Smooth muscle cell (in vitro differentiated cells): ENCODE measurements around the gene CDK11A. TPM values are rescaled to one million over a fixed set of nuclear protein-coding genes. Genes with fewer than 3 reads are reported as not detected.

Source experiments
- DNase-seq: peaks from one replicate; lab custom pipeline; 2025; ENCODE audit not compliant: unreplicated experiment; lab: John Stamatoyannopoulos, UW
- H2AFZ ChIP-seq: fragments of 200-600 bp; sonication (generic); 2 replicates; pipeline ENCODE4 v1.6.0; 2016; ENCODE audit warnings: antibody characterized with exemption, low read depth, mild to moderate bottlenecking
- H3F3A ChIP-seq: fragments of 200-600 bp; sonication (generic); 2 replicates; pipeline ENCODE4 v1.6.0; 2017; ENCODE audit warnings: antibody characterized with exemption, low read depth
- H3K27ac ChIP-seq: fragments of 200-600 bp; sonication (generic); 2 replicates; pipeline ENCODE4 v1.5.1; 2016; ENCODE audit warnings: low read depth, mild to moderate bottlenecking
- H3K27me3 ChIP-seq: fragments of 200-600 bp; sonication (generic); 2 replicates; pipeline ENCODE4 v1.6.1; 2016; ENCODE audit warnings: low read depth, mild to moderate bottlenecking
- H3K36me3 ChIP-seq: fragments of 200-600 bp; sonication (generic); 2 replicates; pipeline ENCODE4 v1.5.1; 2016; ENCODE audit warnings: low read depth
- H3K4me1 ChIP-seq: fragments of 200-600 bp; sonication (generic); 2 replicates; pipeline ENCODE4 v1.5.1; 2016; ENCODE audit warnings: low read depth
- H3K4me2 ChIP-seq: fragments of 200-600 bp; sonication (generic); 2 replicates; pipeline ENCODE4 v1.6.0; 2016; ENCODE audit warnings: mild to moderate bottlenecking
- H3K4me3 ChIP-seq: fragments of 200-600 bp; sonication (generic); 2 replicates; pipeline ENCODE4 v1.5.1; 2016; ENCODE audit warnings: mild to moderate bottlenecking
- H3K79me2 ChIP-seq: fragments of 200-600 bp; sonication (generic); 2 replicates; pipeline ENCODE4 v1.6.0; 2016; ENCODE audit warnings: low read depth, mild to moderate bottlenecking
- H3K9ac ChIP-seq: fragments of 200-600 bp; sonication (generic); 2 replicates; pipeline ENCODE4 v1.6.0; 2016; ENCODE audit warnings: low read depth
- H3K9me3 ChIP-seq: fragments of 200-600 bp; sonication (generic); replicated peaks from 2 replicates; pipeline ENCODE4 v1.5.1; 2016; ENCODE audit warnings: low read depth
- H4K20me1 ChIP-seq: fragments of 200-600 bp; sonication (generic); 2 replicates; pipeline ENCODE4 v1.6.0; 2016; ENCODE audit warnings: low read depth
- WGBS: methylation state at CpG from one replicate; pipeline ENCODE4 v1.1.7; 2016; ENCODE audit warnings: low lambda C conversion rate; 5-methylcytosine and 5-hydroxymethylcytosine counted together
- polyA plus RNA-seq: library from polyadenylated mRNA; unstranded; fragments of >200 nt; fragmentation: Nextera tagmentation; extraction: Ambion mirVana; gene quantifications from 2 replicates; pipeline ENCODE4 v1.2.1, GENCODE V29; 2016
- total RNA-seq: library from RNA; depleted of rRNA; stranded (reverse); fragments of >200 nt; gene quantifications from 2 replicates; pipeline ENCODE4 v1.2.3, GENCODE V29; 2014
- TF ChIP-seq, protein P1 (sequence below): fragments of 200-600 bp; sonication (generic); IDR thresholded peaks from 2 replicates; pipeline ENCODE4 v1.5.1; 2017; ENCODE audit warnings: borderline replicate concordance, mild to moderate bottlenecking, antibody characterized with exemption; ENCODE audit not compliant: insufficient read depth, poor library complexity, severe bottlenecking

The CDK11A gene
- total and polyA plus RNA-seq, 2 experiments from 2014 or later = 19.8 to 20.9 TPM

DNA sequence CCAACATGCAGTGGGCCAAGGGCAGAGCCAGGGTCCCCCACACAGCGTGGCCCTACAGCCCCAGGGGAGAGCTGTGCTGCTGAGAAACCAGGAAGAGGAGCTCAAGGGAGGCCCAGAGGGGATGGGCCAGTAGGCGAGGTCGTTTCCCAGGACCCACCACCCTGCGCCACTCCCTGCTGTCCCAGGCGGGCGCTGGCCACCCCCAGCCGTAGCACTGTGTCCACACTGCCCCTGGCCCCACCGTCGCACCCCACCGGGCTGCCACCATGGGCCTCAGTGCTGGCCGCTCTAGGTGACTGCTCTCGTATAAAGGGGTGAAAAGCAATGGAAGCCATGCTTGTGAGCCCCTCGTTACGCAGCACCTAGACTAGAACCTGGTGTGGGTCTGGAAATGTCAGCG is 31.7 kb upstream of the CDK11A start:
- TF ChIP-seq, protein P1, sequence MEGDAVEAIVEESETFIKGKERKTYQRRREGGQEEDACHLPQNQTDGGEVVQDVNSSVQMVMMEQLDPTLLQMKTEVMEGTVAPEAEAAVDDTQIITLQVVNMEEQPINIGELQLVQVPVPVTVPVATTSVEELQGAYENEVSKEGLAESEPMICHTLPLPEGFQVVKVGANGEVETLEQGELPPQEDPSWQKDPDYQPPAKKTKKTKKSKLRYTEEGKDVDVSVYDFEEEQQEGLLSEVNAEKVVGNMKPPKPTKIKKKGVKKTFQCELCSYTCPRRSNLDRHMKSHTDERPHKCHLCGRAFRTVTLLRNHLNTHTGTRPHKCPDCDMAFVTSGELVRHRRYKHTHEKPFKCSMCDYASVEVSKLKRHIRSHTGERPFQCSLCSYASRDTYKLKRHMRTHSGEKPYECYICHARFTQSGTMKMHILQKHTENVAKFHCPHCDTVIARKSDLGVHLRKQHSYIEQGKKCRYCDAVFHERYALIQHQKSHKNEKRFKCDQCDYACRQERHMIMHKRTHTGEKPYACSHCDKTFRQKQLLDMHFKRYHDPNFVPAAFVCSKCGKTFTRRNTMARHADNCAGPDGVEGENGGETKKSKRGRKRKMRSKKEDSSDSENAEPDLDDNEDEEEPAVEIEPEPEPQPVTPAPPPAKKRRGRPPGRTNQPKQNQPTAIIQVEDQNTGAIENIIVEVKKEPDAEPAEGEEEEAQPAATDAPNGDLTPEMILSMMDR = no peak
- Histone ChIP-seq H3K9ac (no peak overlapping the region), H2AFZ (no peak overlapping the region), H3K4me2 (no peak overlapping the region), H4K20me1 (peaks cover 32% of the 10 kb centered on the region), H3K4me1 (no peaks in the 10 kb centered on the region), H3K79me2 (no peaks in the 10 kb centered on the region), H3K9me3 (no peaks in the 10 kb centered on the region), H3F3A (no peaks in the 10 kb centered on the region), H3K4me3 (no peak overlapping the region), H3K27ac (no peak overlapping the region), H3K36me3 (no peaks in the 10 kb centered on the region), H3K27me3 (no peaks in the 10 kb centered on the region)
- 98% methylated on average over 14 of the region's 15 CpGs for WGBS
- DNase-seq = no peak

DNA sequence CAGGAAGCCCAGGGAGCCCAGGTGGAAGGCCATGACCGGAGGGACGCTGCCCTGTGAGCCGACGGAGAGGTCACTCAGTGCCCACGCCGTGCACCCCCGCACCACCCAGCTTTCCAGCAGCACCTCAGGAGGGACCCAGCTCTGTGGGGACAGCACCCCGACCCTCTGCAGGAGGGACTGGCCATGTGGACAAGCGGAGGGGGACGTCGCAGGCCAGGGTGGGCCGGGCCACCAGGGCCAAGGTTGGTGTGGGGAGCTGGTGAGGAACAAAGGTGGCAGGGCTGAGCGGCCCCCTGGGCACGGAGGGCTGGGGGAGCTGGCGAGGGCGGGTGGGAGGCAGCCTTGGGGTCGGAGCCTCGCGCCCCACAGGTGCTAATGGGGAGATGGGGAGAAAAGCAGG is 31.3 kb upstream of the CDK11A start:
- no peak overlapping the region for H3K27ac ChIP-seq
- no peaks in the 10 kb centered on the region for H3K9me3 ChIP-seq
- H3K36me3 ChIP-seq = no peaks in the 10 kb centered on the region
- H4K20me1 ChIP-seq = peaks cover 28% of the 10 kb centered on the region
- H3K27me3 ChIP-seq = no peaks in the 10 kb centered on the region
- no peaks in the 10 kb centered on the region for H3K79me2 ChIP-seq
- 94% methylated on average over 13 of the region's 19 CpGs for WGBS
- H3K4me1 ChIP-seq = no peaks in the 10 kb centered on the region
- TF ChIP-seq, protein P1 = no peak
- H3K9ac ChIP-seq = no peak overlapping the region
- no peaks in the 10 kb centered on the region for H3F3A ChIP-seq
- no peak overlapping the region for H3K4me2 ChIP-seq
- DNase-seq = no peak
- H3K4me3 ChIP-seq = no peak overlapping the region
- H2AFZ ChIP-seq = no peak overlapping the region

DNA sequence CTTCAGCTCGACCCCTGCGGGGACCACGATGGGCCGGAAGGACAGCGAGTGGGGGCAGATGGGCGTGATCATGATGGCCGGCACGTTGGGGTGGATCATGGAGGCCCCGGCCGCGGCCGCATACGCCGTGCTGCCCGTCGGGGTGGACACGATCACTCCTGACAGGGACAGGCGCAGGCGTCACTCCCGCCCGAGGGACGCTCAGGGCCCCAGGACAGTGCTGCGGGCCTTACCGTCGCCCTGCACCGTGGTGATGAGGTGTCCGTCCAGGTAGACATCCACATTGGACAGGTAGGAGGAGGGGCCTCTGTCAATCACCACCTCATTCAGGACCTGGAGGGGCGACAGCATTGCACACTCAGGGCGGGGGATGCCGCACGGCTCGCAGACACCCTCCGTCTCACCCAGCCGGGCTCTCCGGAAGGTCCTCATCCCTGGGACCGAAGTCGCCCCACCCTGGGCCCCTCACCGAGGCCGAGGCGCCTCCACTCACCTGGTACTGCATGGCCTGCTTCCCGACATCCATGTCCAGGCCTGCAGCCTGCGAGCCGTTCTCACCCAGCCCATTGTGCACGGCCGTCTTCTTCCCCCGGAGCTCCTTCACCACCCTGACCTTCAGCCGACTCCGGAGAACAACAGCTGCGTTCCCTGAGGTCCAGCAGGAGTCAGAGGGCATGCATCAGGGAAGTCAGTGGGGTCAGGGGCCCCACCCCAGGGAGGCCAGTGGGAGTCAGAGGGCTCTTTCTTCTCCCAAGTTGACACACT is 30.1 kb upstream of the CDK11A start:
- peaks cover 18% of the 10 kb centered on the region for H4K20me1 ChIP-seq
- no peaks in the 10 kb centered on the region for H3K27me3 ChIP-seq
- TF ChIP-seq, protein P1 = no peak
- H3K79me2 ChIP-seq = no peaks in the 10 kb centered on the region
- 97% methylated on average over 40 of the region's 49 CpGs for whole genome bisulfite sequencing
- no peaks in the 10 kb centered on the region for H3K4me1 ChIP-seq
- H3K9ac ChIP-seq = no peak overlapping the region
- H2AFZ ChIP-seq = no peak overlapping the region
- no peak overlapping the region for H3K4me2 ChIP-seq
- H3K9me3 ChIP-seq = no peaks in the 10 kb centered on the region
- no peak overlapping the region for H3K4me3 ChIP-seq
- no peaks in the 10 kb centered on the region for H3F3A ChIP-seq
- H3K27ac ChIP-seq = no peak overlapping the region
- no peaks in the 10 kb centered on the region for H3K36me3 ChIP-seq
- DNase-seq = no peak

DNA sequence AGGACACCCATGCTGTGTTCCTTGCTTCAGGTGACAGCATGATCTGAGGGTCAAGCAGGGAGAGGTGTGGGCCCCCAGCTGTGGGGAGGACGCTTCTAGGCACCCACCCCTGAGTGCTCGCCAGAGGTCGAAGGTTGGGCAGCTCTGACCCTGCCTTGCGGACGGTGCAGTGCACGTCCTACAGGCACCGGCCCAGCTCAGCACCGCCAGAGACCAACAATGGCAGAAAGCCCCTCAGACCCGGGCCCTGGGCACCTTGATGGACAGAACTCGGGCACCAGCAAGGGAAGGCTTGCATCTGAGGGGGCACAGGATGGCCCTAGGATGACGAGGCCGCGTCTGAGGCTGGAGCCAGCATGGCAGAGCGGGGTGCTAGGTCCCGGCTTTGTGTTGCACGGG is 29.4 kb upstream of the CDK11A start:
- no peaks in the 10 kb centered on the region for H3F3A ChIP-seq
- no peak overlapping the region for H3K9ac ChIP-seq
- TF ChIP-seq, protein P1 = no peak
- H2AFZ ChIP-seq = no peak overlapping the region
- DNase-seq = no peak
- H3K36me3 ChIP-seq = no peaks in the 10 kb centered on the region
- no peaks in the 10 kb centered on the region for H3K9me3 ChIP-seq
- H3K4me1 ChIP-seq = no peaks in the 10 kb centered on the region
- H4K20me1 ChIP-seq = peaks cover 12% of the 10 kb centered on the region
- no peaks in the 10 kb centered on the region for H3K79me2 ChIP-seq
- no peak overlapping the region for H3K4me3 ChIP-seq
- H3K4me2 ChIP-seq = no peak overlapping the region
- 96% methylated on average over 12 of the region's 16 CpGs for WGBS
- H3K27ac ChIP-seq = no peak overlapping the region
- no peaks in the 10 kb centered on the region for H3K27me3 ChIP-seq
